Measurements from ENCODE around the gene CSNK1G1.

DNA sequence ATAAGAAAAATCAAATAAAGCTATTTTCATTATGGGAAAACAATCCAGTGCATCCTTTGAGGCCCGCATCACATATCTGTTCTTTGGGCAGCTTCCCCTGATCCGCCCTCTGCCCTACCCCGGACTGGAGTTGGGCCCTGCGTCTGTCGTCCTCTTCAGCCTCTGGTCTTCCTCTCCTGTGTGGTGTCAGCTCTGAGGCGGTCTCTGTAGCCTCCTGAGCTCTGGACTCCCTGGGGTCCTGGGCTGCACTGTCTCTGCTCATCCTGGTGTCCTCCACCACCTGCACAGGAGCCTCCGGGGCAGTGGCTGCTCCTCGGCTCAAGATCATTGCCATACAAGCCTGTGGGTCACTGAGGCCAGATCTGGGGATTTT, 211.8 kb downstream of the CSNK1G1 start:
- TF ChIP-seq POLR2AphosphoS5 (IDR thresholded peaks at IDR 0.05; ENCODE audit: low read depth, low read length), result no peak
- TF ChIP-seq POLR2A (IDR thresholded peaks at IDR 0.05; ENCODE audit: low read depth, low read length), result no peak
